GM21576 (cell line): ENCODE data around the gene IL18BP.

Experiments used
- ATAC-seq: cut with Tn5 transposase; IDR thresholded peaks from one replicate; pipeline ENCODE4 v1.9.1; 2021; ENCODE audit warnings: mild to moderate bottlenecking, moderate library complexity; ENCODE audit not compliant: unreplicated experiment

Gene IL18BP

DNA sequence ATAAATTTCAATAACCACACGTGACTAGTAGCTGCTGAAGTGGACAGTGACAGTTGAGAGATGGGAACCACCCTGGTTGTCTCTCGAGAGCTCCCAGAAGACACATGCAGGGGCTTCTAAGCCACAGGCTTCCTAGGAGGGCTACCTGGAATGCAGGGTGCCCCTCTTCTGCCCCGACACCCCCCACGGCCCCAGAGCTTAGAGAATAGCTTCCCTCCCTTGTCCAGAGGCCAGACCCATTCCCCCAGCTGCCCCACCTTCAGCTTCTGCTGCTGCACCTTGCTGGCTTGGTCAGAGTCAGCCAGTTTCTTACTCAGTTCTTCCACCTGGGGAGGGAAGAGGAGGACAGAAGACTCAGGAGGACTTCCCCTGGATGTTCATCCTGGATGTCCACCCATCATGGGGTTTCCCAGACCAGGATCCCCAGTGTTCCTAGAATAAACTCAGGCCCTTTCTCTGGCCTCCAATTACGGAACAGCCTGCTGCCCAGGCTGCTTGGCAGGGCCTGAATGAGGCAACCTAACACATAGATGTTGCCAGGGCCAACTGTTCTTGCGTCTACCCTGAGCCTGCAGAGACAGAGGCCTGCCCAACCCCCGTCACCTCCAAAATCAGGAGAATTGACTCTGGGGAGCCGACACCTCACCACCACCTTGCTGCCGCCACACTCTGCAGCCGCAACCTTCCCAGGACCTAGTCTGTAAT lies 12.0 kb downstream of the IL18BP start:
- ATAC-seq, result no peak

DNA sequence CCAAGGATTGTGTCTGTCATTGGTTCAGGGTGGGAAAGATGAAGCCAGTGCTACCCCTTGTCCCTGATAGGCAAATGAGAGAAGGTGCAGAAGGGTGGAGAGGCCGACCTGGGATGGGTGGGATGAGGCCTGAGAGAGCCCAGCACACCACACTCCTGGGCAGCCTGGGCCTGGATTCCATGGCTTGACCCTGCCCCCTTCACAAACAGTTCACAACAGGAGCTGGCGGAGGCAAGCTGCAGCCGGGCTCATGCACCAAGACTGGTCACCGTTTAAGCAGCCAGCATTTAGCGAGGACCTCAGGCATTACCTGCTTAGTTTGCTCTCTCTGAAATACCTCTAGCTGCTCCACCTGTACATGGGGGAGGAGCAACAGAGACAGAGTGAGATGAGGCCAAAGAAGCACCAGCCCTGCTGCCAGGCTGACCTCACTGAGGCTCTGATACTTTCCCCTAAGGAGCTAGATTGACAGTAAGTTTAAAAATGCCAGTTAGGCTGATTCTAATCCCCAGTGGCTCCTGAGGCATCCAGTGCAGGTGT lies 13.5 kb downstream of the IL18BP start:
- no peak for ATAC-seq

GRCh38 chr11:72012897-72013721 lies 14.4 kb downstream of the IL18BP start:
- ATAC-seq, result no peak

DNA sequence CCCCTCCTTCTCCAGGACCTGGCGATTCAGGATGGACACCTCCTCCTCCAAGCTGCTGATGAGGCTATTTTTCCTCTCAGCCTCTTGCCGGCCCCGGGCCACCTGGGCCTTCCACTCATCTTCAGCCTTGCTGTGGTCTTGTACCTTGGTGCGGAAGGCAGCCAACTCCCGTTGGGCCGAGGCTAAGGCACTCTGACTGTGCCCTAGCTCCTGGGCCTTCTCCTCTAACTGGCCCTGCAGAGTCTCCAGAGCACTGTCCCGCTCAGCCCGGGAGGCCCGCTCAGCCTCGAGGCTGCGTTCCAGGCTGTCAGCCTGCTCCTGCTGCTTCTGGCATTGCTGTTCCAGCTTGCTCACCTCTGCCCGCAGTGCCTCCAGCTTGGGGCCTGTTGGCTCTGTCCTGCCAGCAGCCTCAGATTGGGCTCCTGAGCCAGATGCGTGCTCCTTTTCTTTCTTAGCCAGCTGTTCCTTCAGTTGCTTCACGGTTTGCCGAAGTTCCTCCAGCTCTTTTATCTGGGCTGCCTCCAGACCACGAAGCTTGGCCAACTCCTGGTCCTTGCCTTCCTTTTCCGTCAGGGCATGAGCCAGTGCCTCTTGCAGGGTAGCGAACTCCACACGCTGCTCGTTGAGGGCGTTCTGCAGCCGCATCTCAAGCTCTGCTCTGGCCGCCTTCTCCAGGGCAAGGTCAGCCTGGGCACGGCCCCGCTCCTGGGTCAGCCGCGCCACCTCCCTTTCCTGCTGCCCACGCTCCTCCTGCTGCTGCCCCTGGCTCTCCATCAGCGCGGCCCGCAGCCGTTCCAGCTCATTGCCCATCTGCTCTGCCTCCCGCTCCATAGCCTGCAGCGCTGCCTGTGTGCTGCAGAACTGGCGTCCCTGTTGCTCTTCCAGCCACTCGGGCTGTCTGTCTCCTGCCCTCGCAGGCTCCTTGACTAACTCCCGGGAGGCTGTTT lies 15.3 kb downstream of the IL18BP start:
- ATAC-seq, result no peak

DNA sequence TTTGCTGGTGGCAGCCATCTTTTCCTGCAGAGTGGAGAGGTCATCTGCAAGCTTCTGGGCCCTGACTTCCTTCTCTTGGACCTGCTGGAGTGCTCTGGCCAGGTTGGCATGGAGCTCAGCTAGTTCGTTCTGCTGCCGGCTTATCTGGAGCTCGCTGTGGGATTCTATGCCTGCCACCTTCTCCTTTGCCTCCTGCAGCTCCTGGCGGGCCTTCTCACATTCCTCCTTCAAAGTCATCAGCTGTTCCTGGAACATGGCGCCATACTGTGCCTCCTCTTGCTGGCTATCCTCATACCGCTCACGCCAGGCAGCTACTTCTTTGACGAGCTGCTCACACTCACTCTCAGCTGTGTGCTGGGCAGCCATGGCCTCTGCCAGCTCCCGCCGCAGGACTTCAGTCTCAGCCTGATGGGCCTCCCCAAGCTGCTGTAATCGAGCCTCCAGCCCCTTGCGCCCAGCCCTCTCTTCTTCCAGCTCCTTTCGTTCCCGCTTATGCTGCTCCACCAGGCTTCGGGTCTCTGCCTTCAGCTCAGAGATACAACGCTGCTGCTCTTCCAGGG lies 16.1 kb downstream of the IL18BP start:
- ATAC-seq, result no peak

- ATAC-seq, result no peak
Observed at GRCh38 chr11:72015511-72016061, 16.9 kb downstream of the IL18BP start.

GRCh38 chr11:72018171-72018570 lies 19.5 kb downstream of the IL18BP start:
- ATAC-seq, result no peak

- ATAC-seq, result no peak
Observed at GRCh38 chr11:72023335-72023734, 24.6 kb downstream of the IL18BP start.

GRCh38 chr11:72024069-72024754 lies 25.5 kb downstream of the IL18BP start:
- no peak for ATAC-seq

DNA sequence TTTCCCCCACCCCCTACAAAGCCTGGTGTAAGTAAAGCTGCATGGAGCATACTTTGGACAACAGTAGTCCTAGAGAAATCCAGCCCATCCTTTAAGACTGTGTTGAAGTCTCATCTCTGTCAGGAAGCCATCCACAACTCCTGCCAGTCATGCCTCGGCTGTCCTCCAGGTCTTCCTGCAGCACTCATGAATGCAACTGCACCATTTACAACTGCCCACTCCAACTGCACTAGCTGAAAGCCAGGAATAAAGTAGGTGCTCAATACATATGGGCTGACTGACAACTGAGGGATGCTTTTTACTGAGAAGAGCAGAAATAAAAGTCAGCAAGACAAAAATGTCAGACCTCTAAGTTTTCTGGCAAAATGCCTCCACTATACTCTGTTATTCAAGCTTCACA lies 27.4 kb downstream of the IL18BP start:
- no peak for ATAC-seq

DNA sequence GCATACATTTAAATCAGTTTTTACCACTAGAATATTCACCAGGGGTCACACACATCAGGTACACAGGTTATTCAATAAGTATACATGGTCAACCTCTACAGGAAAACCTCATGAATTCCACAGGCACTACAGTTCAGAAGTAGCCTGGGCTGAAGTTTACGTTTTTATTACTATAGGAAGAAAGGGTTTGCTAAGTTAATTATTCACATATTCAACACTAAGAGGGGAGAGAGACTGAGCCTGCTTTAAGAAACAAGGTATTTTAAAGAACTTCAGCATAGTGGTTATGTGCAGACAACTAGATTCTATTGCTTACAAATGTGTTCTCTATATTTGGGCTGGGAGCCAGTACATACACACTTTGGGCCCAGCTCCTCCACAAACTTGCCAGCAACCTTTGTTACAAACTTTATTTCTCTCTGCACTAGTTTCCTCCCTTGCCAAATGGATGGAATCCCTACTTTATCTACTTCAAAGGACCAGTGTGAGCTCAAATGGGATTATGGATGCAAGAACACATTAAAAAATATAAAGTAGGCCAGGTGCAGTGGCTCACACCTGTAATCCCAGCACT lies 31.9 kb downstream of the IL18BP start:
- no peak for ATAC-seq

GRCh38 chr11:72036687-72037086 lies 38.0 kb downstream of the IL18BP start:
- no peak for ATAC-seq

GRCh38 chr11:72037554-72038311 lies 39.0 kb downstream of the IL18BP start:
- no peak for ATAC-seq

GRCh38 chr11:72038491-72038890 lies 39.8 kb downstream of the IL18BP start:
- no peak for ATAC-seq

- no peak for ATAC-seq
Observed at GRCh38 chr11:72039031-72039855, 40.5 kb downstream of the IL18BP start.

DNA sequence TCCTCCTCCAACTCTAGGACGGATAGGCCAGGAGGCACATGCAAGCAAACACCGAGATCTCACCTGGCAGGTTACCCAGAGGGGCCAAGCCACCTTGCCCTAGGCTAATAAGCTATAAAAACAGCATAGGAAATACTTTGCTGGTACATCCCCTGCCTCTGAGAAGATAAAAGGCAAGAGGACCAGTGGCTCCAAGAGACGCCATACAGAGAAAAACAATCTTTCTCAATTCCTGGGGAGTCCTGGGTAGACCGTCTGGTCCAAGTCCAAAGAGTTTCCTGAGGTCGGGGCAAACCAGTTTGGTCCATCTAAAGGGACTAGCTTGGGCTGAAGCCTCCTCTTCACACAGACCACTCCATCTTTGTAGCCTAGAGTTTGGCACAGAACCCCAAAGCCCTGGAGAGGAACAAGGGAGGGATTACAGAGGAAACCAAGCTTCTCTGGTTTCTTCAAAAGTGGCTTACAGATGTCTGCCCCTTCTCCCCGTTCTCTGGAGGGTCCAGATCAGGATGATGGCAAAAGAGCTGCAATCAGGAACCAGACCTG lies 41.2 kb downstream of the IL18BP start:
- ATAC-seq, result no peak
